OCI-LY1 (cell line): ENCODE measurements around the gene MCHR2.

ENCODE experiments used
- H2AFZ ChIP-seq: fragments of 200-600 bp; sonication (generic), shearing (Covaris generic); 2 replicates; pipeline ENCODE4 v1.6.0; 2014; ENCODE audit warnings: antibody characterized with exemption, mild to moderate bottlenecking, low read length
- H3F3A ChIP-seq: fragments of 200-600 bp; sonication (generic), shearing (Covaris generic); 2 replicates; pipeline ENCODE4 v1.6.0; 2014; ENCODE audit warnings: mild to moderate bottlenecking, antibody characterized with exemption, low read length, moderate library complexity; ENCODE audit not compliant: insufficient read depth
- H3K27ac ChIP-seq: fragments of 200-600 bp; sonication (generic); 2 replicates; pipeline ENCODE4 v1.5.1; 2014; ENCODE audit warnings: low read length, mixed run types, mild to moderate bottlenecking, low read depth; ENCODE audit not compliant: poor library complexity, severe bottlenecking
- H3K27me3 ChIP-seq: fragments of 200-600 bp; sonication (generic); 2 replicates; pipeline ENCODE4 v1.6.0; 2014; ENCODE audit warnings: antibody characterized with exemption, mild to moderate bottlenecking, low read length, moderate library complexity; ENCODE audit not compliant: insufficient read depth
- H3K36me3 ChIP-seq: fragments of 200-600 bp; sonication (generic); 2 replicates; pipeline ENCODE4 v1.6.1; 2014; ENCODE audit warnings: mild to moderate bottlenecking, antibody characterized with exemption, low read length, moderate library complexity, mixed read lengths; ENCODE audit not compliant: insufficient read depth
- H3K4me1 ChIP-seq: fragments of 200-600 bp; sonication (generic); 2 replicates; pipeline ENCODE4 v1.5.1; 2014; ENCODE audit warnings: mild to moderate bottlenecking, low read length, moderate library complexity; ENCODE audit not compliant: insufficient read depth, severe bottlenecking
- H3K4me2 ChIP-seq: fragments of 200-600 bp; sonication (generic), shearing (Covaris generic); 2 replicates; pipeline ENCODE4 v1.6.1; 2014; ENCODE audit warnings: low read length
- H3K4me3 ChIP-seq: fragments of 200-600 bp; sonication (generic); 2 replicates; pipeline ENCODE4 v1.5.1; 2014; ENCODE audit warnings: low read length, low read depth, mild to moderate bottlenecking, mixed read lengths; ENCODE audit not compliant: poor library complexity, severe bottlenecking
- H3K79me2 ChIP-seq: fragments of 200-600 bp; shearing (Covaris generic); 2 replicates; pipeline ENCODE4 v1.6.1; 2016; ENCODE audit warnings: mixed run types, low read length, mixed read lengths; ENCODE audit not compliant: insufficient read depth
- H3K9ac ChIP-seq: fragments of 200-600 bp; sonication (generic), shearing (Covaris generic); 2 replicates; pipeline ENCODE4 v1.6.1; 2014; ENCODE audit warnings: mild to moderate bottlenecking, low read length, mixed read lengths
- H3K9me2 ChIP-seq: fragments of 200-600 bp; sonication (generic), shearing (Covaris generic); 2 replicates; pipeline ENCODE4 v1.6.1; 2014; ENCODE audit warnings: low read depth, mild to moderate bottlenecking, low read length, mixed read lengths
- H3K9me3 ChIP-seq: fragments of 200-600 bp; shearing (Covaris generic); 2 replicates; pipeline ENCODE4 v1.6.1; 2014; ENCODE audit warnings: low read length, mixed read lengths
- H4K20me1 ChIP-seq: fragments of 200-600 bp; sonication (generic), shearing (Covaris generic); 2 replicates; pipeline ENCODE4 v1.6.0; 2016; ENCODE audit warnings: mild to moderate bottlenecking, low read length; ENCODE audit not compliant: insufficient read depth
- EZH2 ChIP-seq: fragments of 200-600 bp; sonication (generic), shearing (Covaris generic); IDR thresholded peaks from 2 replicates; pipeline ENCODE4 v1.8.0; 2017; ENCODE audit warnings: borderline replicate concordance, mixed run types, mild to moderate bottlenecking, antibody characterized with exemption, low read length, moderate library complexity, mixed read lengths
- TF ChIP-seq, protein P1 (sequence below): fragments of 200-600 bp; sonication (generic), shearing (Covaris generic); IDR thresholded peaks from 2 replicates; pipeline ENCODE4 v1.5.1; 2017; ENCODE audit warnings: mild to moderate bottlenecking, antibody characterized with exemption, low read length, moderate library complexity, mixed read lengths

MCHR2 gene

DNA sequence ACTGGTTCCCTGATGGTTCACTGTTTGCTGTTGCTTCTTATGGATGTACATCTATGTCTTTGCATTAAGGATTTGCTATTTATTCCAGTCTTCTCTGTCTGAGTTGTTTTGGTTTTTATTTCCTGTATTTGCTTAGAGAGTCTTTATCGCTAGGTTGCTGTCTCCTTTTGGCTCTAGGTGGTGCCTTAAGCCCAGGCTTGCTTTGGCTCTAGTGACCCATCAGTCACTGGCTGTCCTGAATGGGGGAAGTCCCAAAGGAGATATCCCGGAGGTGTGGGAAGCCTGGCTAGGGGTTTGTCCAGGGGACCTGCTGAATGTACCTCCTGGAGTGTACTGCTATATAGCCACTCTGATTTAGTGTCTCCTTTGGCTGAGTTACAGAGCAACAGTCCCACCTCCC, 53.4 kb downstream of the MCHR2 start:
- Histone ChIP-seq H3K79me2 (no peaks in the 10 kb centered on the region), H3K9me2 (no peaks in the 10 kb centered on the region), H3F3A (no peaks in the 10 kb centered on the region), H3K4me3 (no peak overlapping the region), H4K20me1 (no peaks in the 10 kb centered on the region), H3K4me1 (no peaks in the 10 kb centered on the region), H3K27me3 (no peaks in the 10 kb centered on the region), H3K27ac (no peak overlapping the region), H3K9me3 (no peaks in the 10 kb centered on the region), H3K4me2 (no peak overlapping the region), H3K9ac (no peak overlapping the region), H3K36me3 (no peaks in the 10 kb centered on the region), H2AFZ (no peak overlapping the region)
- no peak for TF ChIP-seq EZH2
- TF ChIP-seq, protein P1, sequence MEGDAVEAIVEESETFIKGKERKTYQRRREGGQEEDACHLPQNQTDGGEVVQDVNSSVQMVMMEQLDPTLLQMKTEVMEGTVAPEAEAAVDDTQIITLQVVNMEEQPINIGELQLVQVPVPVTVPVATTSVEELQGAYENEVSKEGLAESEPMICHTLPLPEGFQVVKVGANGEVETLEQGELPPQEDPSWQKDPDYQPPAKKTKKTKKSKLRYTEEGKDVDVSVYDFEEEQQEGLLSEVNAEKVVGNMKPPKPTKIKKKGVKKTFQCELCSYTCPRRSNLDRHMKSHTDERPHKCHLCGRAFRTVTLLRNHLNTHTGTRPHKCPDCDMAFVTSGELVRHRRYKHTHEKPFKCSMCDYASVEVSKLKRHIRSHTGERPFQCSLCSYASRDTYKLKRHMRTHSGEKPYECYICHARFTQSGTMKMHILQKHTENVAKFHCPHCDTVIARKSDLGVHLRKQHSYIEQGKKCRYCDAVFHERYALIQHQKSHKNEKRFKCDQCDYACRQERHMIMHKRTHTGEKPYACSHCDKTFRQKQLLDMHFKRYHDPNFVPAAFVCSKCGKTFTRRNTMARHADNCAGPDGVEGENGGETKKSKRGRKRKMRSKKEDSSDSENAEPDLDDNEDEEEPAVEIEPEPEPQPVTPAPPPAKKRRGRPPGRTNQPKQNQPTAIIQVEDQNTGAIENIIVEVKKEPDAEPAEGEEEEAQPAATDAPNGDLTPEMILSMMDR, result no peak

- no peaks in the 10 kb centered on the region for H3K36me3 ChIP-seq
- H4K20me1 ChIP-seq, result no peaks in the 10 kb centered on the region
- TF ChIP-seq EZH2, result no peak
- TF ChIP-seq, protein P1, result no peak
- no peaks in the 10 kb centered on the region for H3F3A ChIP-seq
- no peaks in the 10 kb centered on the region for H3K9me2 ChIP-seq
- H3K9ac ChIP-seq, result no peak overlapping the region
- no peaks in the 10 kb centered on the region for H3K4me1 ChIP-seq
- H2AFZ ChIP-seq, result no peak overlapping the region
- no peak overlapping the region for H3K27ac ChIP-seq
- no peaks in the 10 kb centered on the region for H3K27me3 ChIP-seq
- no peaks in the 10 kb centered on the region for H3K79me2 ChIP-seq
- H3K4me2 ChIP-seq, result no peak overlapping the region
- H3K9me3 ChIP-seq, result no peaks in the 10 kb centered on the region
- H3K4me3 ChIP-seq, result no peak overlapping the region
Observed at GRCh38 chr6:99933129-99933528, 60.9 kb downstream of the MCHR2 start.

DNA sequence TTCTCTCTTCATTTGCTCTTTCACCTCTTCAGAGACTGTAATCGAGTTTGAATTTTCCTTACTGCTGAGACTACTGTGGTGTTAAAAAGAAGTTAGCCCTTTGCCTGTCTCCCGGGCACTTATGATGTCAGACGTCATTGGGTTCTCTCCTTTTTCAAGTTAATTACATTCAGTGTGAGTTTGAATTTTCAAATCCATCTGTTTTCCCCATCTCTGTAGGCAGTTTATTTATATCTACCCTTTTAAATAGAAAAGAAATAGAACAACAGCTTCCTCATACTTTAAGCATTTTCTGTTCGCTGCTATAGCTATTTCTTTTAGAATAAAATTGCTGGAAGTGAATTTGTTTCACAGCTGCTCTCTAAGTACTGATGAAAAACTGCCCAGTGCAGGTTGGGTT, 81.4 kb downstream of the MCHR2 start:
- H3K36me3 ChIP-seq, result no peaks in the 10 kb centered on the region
- H4K20me1 ChIP-seq, result no peaks in the 10 kb centered on the region
- H3K9ac ChIP-seq, result no peak overlapping the region
- H3K4me3 ChIP-seq, result no peak overlapping the region
- no peaks in the 10 kb centered on the region for H3K9me3 ChIP-seq
- H3K27me3 ChIP-seq, result no peaks in the 10 kb centered on the region
- H2AFZ ChIP-seq, result no peak overlapping the region
- no peak overlapping the region for H3K4me2 ChIP-seq
- H3K27ac ChIP-seq, result no peak overlapping the region
- H3K9me2 ChIP-seq, result no peaks in the 10 kb centered on the region
- no peaks in the 10 kb centered on the region for H3F3A ChIP-seq
- no peaks in the 10 kb centered on the region for H3K79me2 ChIP-seq
- TF ChIP-seq EZH2, result no peak
- TF ChIP-seq, protein P1, result no peak
- H3K4me1 ChIP-seq, result no peaks in the 10 kb centered on the region
